ENCODE measurements around the gene CHMP3. TPM values are rescaled to one million over a fixed set of nuclear protein-coding genes. Genes with fewer than 3 reads are reported as not detected.

CHMP3 gene
- total and polyA plus RNA-seq, 7 donors = 101 to 176 (median 146) TPM

GRCh38 chr2:86485103-86485502, 78.1 kb downstream of the CHMP3 start:
- no peak for TF ChIP-seq CTCF (IDR thresholded peaks at IDR 0.05)
- no peak for TF ChIP-seq EP300 (IDR thresholded peaks at IDR 0.05)
- TF ChIP-seq POLR2A (IDR thresholded peaks at IDR 0.05) = no peak
- H3K27me3 ChIP-seq = no peaks in the 10 kb centered on the region
- intact Hi-C loops (cut with DNase I) = no loop called here
- H3K9me3 ChIP-seq = no peaks in the 10 kb centered on the region
- peaks cover 0 to 47% (median 30%) of the 10 kb centered on the region in 4 donors for H3K4me1 ChIP-seq
- DNase-seq = no peak
- H3K27ac ChIP-seq = peak overlapping the region in 1 of 4 donors; percentile 44
- no peak overlapping the region for H3K4me3 ChIP-seq
- peaks cover 61 to 100% (median 69%) of the 10 kb centered on the region in 4 donors for H3K36me3 ChIP-seq

GRCh38 chr2:86484385-86484784, 78.9 kb downstream of the CHMP3 start:
- no peak for DNase-seq
- 95 to 98% methylated on average over 3 of the region's 3 CpGs for WGBS, 2 donors
- intact Hi-C loops (cut with DNase I) = no loop called here
- no peak for TF ChIP-seq POLR2AphosphoS5 (IDR thresholded peaks at IDR 0.05)
- TF ChIP-seq EP300 (IDR thresholded peaks at IDR 0.05) = no peak
- Histone ChIP-seq H3K4me1 (peaks cover 0 to 47% (median 29%) of the 10 kb centered on the region in 4 donors), H3K27me3 (no peaks in the 10 kb centered on the region), H3K27ac (peak overlapping the region in 2 of 4 donors; percentile 41 to 75), H3K4me3 (no peak overlapping the region), H3K36me3 (peaks cover 67 to 100% (median 72%) of the 10 kb centered on the region in 4 donors), H3K9me3 (no peaks in the 10 kb centered on the region)

- no peak for DNase-seq
- 93 to 96% methylated on average over 3 of the region's 3 CpGs for WGBS, 2 donors
- Histone ChIP-seq H3K4me1 (peaks cover 0 to 50% (median 29%) of the 10 kb centered on the region in 4 donors), H3K36me3 (peaks cover 56 to 100% (median 74%) of the 10 kb centered on the region in 4 donors), H3K4me3 (no peak overlapping the region), H3K27me3 (no peaks in the 10 kb centered on the region), H3K9me3 (no peaks in the 10 kb centered on the region), H3K27ac (peak overlapping the region in 3 of 4 donors; percentile 0 to 75 (median 51))
- TF ChIP-seq POLR2A (IDR thresholded peaks at IDR 0.05) (no peak), POLR2AphosphoS5 (IDR thresholded peaks at IDR 0.05) (no peak), CTCF (IDR thresholded peaks at IDR 0.05) (no peak), EP300 (IDR thresholded peaks at IDR 0.05) (no peak)
- intact Hi-C loops (cut with DNase I) = no loop called here
Measured at GRCh38 chr2:86482034-86482433, 81.2 kb downstream of the CHMP3 start.

GRCh38 chr2:86480105-86480504, 83.1 kb downstream of the CHMP3 start:
- Histone ChIP-seq H3K27me3 (no peaks in the 10 kb centered on the region), H3K36me3 (peaks cover 52 to 100% (median 66%) of the 10 kb centered on the region in 4 donors), H3K4me1 (peaks cover 0 to 60% (median 31%) of the 10 kb centered on the region in 4 donors), H3K27ac (peak overlapping the region in 3 of 4 donors; percentile 4 to 75 (median 22)), H3K9me3 (no peaks in the 10 kb centered on the region), H3K4me3 (no peak overlapping the region)
- DNase-seq = peak; percentile 68
- intact Hi-C loops (cut with DNase I) = no loop called here
- WGBS, 2 donors = 18 to 63% methylated on average over 7 of the region's 7 CpGs
- TF ChIP-seq POLR2A (IDR thresholded peaks at IDR 0.05) (no peak), CTCF (IDR thresholded peaks at IDR 0.05) (no peak), EP300 (IDR thresholded peaks at IDR 0.05) (no peak), POLR2AphosphoS5 (IDR thresholded peaks at IDR 0.05) (no peak)

GRCh38 chr2:86477349-86477748, 85.9 kb downstream of the CHMP3 start:
- DNase-seq = no peak
- Histone ChIP-seq H3K4me3 (no peak overlapping the region), H3K27ac (no peak overlapping the region), H3K9me3 (no peaks in the 10 kb centered on the region), H3K36me3 (peaks cover 42 to 100% (median 62%) of the 10 kb centered on the region in 4 donors), H3K4me1 (peaks cover 0 to 46% (median 17%) of the 10 kb centered on the region in 4 donors), H3K27me3 (no peaks in the 10 kb centered on the region)
- TF ChIP-seq CTCF (IDR thresholded peaks at IDR 0.05) (no peak), POLR2A (IDR thresholded peaks at IDR 0.05) (no peak), EP300 (IDR thresholded peaks at IDR 0.05) (no peak), POLR2AphosphoS5 (IDR thresholded peaks at IDR 0.05) (no peak)
- intact Hi-C loops (cut with DNase I) = no loop called here
